ENCODE data around the gene ZNF667. TPM values are rescaled to one million over a fixed set of nuclear protein-coding genes. Genes with fewer than 3 reads are reported as not detected.

The ZNF667 gene
- not detected in 2 replicates for total RNA-seq (2014; rRNA removed; shearing (Covaris generic); ENCODE audit: low replicate concordance)

DNA sequence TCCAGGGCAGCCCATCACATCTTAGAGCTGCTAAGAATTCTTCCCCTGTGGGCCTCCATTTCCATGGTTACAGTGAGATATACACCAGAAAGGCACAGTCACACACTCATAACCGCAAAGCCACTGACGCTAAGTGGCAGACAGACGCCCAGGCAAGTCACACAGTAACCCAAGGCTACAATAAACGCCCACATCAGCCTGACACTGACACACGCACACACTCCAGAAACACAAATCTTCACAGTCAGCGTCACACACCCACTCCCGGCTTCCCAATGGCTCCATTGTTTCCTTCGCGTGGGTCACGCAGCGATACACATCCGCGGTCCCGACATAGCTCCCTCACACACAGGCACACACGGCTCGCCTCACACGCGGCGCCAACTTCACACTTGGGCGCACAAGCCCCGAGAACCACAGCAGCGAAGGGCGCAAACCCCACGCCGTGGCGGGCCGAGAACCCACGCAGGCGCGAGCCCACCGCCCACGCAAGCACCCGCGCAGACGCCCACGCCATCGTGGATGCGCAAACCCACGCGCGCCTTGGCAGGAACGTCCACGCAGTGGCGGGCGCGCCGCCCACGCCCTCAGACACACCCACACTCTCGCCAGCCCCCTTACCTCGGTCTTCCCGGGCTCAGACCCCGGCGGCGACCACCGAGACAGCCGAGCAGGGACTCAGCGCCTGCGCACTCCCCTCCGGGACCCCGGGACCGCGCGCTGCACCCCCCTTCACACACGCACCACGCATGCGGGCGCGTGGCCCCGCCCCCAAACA, at the start of gene ZNF667:
TSS of gene ZNF667 (minus strand) at position 695 of the 778 bp plus-strand sequence. CDS start 14,975 bp downstream, outside the sequence.
- in situ Hi-C loops (cut with HindIII; ENCODE audit: low pct_unique_long_range_greater_than_20kb, low sequenced_read_pairs), result no loop called here
- DNase-seq (ENCODE audit: low read depth), result no peak

DNA sequence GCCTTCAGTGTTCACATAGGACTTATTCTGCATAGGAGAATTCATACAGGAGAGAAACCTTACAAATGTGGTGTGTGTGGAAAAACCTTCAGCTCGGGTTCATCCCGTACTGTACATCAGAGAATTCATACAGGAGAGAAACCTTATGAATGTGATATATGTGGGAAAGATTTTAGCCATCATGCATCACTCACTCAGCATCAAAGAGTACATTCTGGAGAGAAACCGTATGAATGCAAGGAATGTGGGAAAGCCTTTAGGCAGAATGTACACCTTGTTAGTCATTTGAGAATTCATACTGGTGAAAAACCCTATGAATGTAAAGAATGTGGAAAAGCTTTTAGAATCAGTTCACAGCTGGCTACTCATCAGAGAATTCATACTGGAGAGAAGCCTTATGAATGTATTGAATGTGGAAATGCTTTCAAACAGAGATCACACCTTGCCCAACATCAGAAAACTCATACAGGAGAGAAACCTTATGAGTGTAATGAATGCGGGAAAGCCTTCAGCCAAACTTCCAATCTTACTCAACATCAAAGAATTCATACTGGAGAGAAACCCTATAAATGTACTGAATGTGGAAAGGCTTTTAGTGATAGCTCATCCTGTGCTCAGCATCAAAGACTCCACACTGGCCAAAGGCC, 48.2 kb upstream of the ZNF667 start:
- in situ Hi-C loops (cut with HindIII; ENCODE audit: low pct_unique_long_range_greater_than_20kb, low sequenced_read_pairs), result no loop called here
- no peak for DNase-seq (ENCODE audit: low read depth)

DNA sequence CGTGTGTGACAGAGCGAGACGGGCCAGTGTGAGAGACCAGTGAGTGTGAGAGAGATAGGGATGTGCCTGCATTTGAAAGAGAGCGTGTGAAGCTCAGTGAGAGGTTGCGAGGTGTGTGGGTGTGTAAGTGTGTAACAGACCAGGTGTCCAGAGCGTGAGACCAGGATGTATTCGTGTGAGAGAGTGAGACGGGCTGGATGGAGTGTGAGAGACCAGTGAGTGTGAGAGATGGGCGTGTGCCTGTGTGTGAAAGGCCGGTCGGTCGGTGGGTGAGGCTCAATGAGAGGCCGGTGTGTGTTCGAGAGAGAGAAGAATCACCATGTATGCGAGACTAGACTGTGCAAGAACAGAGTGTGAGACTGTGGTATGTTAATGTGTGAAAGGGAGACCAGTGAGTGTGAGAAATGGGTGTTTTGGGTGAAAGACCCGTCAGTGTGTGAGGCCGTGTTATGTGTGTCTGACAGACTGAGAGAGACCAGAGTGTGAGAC, 31.2 kb upstream of the ZNF667 start:
- DNase-seq (ENCODE audit: low read depth), result no peak
- in situ Hi-C loops (cut with HindIII; ENCODE audit: low pct_unique_long_range_greater_than_20kb, low sequenced_read_pairs), result no loop called here

DNA sequence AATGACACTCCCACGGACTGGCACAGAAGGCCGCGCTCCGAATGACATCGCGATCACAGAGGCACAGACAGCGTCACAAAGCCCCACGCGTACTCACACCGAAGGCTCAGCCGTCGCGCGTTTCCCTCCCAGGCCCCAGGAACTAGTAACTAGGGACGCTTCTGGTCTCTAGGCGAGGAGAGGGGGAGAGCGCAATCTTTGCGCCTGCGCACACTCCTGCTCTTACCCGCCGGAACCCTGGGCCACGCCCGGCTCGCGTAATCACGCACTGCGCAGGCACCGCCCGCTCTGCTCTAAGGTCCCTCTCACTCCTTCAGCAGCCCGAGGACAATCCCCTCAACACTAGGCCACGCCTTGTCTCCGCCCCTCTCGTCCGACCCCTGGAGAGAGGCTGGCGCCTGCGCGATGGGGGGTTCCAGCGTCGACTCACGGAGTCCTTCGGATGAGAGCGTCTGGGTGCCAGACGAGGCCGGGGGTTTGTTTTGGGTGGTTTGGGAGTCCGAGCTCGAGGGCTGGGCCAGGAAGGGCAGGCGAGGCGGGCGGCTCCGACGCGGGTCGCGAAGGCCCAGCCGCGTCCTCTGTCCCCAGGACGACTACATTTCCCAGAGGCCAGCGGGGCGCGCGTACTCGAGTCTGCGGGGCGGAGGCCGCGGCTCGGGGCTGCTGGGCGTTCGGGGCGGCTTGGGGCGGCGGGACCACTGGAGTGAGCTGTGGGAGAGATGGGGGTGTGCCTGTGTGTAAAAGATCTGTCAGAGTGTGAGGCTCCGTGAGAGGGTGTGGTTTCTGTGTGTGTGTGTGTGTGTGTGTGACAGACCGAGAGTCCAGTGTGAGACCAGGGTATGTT, 30.5 kb upstream of the ZNF667 start, which contains the start of gene ZNF471:
TSS of gene ZNF471 (plus strand) at position 410 of the 844 bp plus-strand sequence. CDS start 3,717 bp downstream, outside the sequence.
- DNase-seq (ENCODE audit: low read depth), result no peak
- in situ Hi-C loops (cut with HindIII; ENCODE audit: low pct_unique_long_range_greater_than_20kb, low sequenced_read_pairs), result no loop called here

DNA sequence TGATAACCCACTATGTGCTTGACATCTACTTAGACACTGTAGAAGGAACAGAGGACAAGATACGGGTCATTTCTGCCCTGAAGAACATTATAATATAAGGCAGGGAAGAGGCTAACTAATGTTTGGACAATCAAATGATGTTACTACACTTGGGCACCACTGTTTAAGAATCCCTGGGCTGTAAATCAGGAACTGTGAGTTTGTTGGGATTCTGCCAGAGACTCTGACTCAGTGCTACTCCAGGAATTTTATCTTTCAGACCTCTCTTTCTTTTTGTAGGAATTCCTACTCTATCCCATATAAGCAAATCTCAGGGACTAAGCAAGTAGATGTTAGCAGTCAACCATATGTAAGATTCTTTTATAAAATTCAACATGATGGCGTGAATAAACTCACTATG, 27.4 kb upstream of the ZNF667 start:
- in situ Hi-C loops (cut with HindIII; ENCODE audit: low pct_unique_long_range_greater_than_20kb, low sequenced_read_pairs), result no loop called here
- no peak for DNase-seq (ENCODE audit: low read depth)

DNA sequence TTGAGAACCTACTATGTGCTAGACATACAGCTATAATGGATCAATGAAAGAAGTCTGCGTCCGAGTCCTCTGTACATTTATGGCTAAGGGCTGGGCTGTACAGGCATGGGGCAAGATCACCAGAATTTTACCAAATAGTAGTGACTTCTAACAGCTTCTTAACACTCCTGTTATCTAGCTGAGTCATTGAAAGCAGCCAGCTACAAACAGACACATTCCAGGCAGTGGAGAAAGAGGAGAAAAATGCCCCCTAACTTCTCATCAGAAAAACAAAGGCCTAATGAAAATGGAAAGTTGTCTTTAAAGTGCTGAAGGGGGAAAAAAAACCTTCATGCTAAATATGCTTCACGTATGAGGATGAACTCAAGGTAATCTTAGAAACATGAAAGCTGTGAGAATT, 14.3 kb upstream of the ZNF667 start:
- in situ Hi-C loops (cut with HindIII; ENCODE audit: low pct_unique_long_range_greater_than_20kb, low sequenced_read_pairs), result no loop called here
- DNase-seq (ENCODE audit: low read depth), result no peak

DNA sequence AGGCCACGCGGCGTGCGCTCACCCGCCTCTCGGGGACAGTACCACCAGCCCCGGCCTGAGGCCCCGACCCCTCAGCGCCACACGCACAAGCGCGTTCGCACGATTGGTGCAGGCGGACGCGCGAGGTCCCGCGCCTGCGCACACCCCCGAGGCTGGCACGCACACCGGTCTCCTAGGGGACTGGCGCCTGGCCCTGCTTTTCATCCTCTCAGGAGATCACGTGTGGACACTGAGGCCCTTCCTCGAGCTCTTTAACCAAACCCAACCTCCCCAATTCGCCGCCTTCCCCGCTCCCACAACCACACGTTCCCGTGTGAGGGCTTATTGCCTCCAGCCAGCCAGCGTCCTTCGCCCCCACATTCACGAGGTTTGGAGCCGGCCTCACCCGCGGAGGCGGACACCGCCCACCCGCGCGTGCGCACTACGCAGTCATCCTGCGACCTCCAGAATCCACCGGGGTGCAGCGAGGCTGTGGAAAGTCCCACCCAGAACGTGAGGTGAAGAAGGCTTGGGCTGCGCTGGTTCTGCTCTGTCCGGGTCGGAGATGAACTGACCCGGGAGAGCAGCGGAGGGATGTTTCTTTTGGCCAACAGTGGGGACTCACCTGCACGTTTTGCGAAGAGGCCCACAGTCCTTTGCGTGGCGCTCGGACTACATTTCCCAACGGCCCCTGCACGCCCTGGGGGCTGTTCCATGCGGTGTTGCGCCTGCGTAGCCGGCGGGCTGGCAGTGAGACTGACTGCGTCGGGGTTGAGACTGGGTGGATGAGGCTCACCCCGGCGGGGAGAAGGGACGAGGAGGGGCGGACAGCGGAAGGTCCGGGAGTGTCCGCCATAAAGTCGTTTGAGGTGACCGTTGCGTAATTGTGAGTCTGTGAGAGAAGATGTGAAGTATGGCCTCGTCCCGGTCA, 539 bp upstream of the ZNF667 start:
- in situ Hi-C loops (cut with HindIII; ENCODE audit: low pct_unique_long_range_greater_than_20kb, low sequenced_read_pairs), result no loop called here
- no peak for DNase-seq (ENCODE audit: low read depth)

DNA sequence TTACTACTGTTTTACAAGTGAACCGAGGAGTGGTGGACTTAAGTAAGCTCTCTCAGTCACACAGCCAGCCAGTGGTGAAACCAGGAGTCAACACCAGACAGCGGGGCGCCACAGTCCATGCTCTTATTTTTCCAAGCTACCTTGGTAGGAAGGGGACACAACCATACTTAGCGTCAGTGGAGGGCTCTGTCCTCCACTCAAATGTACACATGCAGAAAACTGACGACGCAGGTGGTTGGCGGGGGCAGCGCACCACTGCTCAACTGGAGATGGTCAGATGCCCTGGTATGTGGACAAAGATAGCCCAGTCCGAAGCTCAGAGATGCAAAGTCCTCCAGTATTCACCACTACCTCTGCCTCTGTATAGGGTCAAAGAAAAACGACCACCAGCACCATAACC, 1.1 kb downstream of the ZNF667 start:
- in situ Hi-C loops (cut with HindIII; ENCODE audit: low pct_unique_long_range_greater_than_20kb, low sequenced_read_pairs), result no loop called here
- DNase-seq (ENCODE audit: low read depth), result no peak

DNA sequence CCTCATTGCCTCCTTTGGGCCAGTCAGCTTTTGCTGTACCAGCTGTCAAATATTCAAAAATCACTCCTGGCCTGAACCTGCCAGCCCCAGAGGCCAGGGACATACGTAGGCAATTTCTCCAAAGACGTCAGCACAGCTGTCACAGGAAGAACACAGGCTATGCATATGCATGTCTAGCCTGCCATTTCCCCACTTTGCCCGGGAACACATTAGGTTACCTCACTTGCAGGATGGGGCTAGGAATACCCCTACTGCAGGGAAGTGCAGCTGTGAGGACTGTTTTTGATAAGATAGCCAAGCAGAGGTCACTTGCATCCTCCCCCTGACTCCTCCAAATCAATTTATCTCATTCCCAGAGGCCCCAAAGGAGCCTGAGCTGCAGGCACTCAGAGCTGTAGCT, 2.8 kb downstream of the ZNF667 start:
- in situ Hi-C loops (cut with HindIII; ENCODE audit: low pct_unique_long_range_greater_than_20kb, low sequenced_read_pairs), result no loop called here
- DNase-seq (ENCODE audit: low read depth), result no peak

DNA sequence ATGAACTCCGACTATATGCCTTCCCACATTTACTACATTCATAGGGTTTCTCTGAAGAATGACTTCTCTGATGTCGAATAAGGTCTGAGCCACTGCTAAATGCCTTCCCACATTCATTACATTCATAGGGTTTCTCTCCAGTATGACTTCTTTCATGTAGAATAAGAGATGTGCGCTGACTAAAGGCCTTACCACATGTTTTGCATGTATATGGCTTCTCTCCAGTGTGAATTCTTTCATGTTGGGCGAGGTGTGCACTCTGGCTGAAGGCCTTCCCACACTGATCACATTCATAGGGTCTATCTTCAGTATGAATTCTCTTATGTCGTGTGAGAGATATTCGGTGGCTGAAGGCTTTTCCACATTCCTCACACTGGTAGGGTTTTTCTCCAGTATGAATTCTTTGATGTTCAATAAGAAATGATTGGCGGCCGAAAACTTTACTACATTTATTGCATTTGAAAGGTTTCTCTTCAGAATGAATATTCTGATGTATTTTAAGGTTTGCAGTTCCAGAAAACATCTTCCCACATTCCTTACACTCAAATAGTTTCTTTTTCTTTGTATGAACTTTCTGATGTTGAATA, 35.8 kb downstream of the ZNF667 start:
- no peak for DNase-seq (ENCODE audit: low read depth)
- in situ Hi-C loops (cut with HindIII; ENCODE audit: low pct_unique_long_range_greater_than_20kb, low sequenced_read_pairs), result no loop called here

DNA sequence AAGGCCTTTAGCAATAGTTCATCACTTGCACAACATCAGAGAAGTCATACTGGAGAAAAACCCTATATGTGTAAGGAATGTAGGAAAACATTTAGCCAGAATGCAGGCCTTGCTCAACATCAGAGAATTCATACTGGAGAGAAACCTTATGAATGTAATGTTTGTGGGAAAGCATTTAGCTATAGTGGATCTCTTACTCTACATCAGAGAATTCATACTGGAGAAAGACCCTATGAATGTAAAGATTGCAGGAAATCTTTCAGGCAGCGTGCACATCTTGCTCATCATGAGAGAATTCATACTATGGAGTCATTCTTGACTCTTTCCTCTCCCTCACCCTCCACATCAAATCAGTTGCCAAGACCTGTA, 53.2 kb downstream of the ZNF667 start:
- DNase-seq (ENCODE audit: low read depth), result peak; percentile 32
- in situ Hi-C loops (cut with HindIII; ENCODE audit: low pct_unique_long_range_greater_than_20kb, low sequenced_read_pairs), result no loop called here

DNA sequence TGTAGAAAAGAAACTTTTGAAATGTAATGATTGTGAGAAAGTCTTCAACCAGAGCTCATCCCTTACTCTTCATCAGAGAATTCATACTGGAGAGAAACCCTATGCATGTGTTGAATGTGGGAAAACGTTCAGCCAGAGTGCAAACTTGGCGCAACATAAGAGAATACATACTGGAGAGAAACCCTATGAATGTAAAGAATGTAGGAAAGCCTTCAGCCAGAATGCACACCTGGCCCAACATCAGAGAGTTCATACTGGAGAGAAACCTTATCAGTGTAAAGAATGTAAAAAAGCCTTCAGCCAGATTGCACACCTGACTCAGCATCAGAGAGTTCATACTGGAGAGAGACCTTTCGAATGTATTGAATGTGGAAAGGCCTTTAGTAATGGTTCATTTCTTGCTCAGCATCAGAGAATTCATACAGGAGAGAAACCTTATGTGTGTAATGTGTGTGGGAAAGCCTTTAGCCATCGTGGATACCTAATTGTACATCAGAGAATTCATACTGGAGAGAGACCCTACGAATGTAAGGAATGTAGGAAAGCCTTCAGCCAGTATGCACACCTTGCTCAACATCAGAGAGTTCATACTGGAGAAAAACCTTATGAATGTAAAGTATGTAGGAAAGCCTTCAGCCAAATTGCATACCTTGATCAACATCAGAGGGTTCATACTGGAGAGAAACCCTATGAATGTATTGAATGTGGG, 53.7 kb downstream of the ZNF667 start:
- peak; percentile 10 for DNase-seq (ENCODE audit: low read depth)
- in situ Hi-C loops (cut with HindIII; ENCODE audit: low pct_unique_long_range_greater_than_20kb, low sequenced_read_pairs), result no loop called here

DNA sequence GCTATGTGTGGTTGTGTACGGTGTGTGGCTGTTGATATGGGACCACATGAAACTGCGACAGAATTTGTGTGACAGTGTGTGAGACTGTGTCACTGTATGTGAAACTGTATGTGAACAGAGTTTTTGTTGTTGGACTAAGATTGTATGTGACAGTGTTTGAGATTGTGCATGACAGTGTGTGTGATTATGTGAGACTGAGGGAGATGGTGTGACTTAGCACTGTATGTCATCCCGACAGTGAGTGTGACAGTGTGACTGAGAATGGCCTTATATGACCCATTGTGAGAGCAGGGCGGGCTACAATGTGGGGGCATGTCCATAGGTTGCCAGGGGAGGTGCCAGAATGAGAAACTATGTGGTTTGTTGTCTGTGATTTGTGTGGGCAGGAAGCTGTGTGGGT, 72.1 kb downstream of the ZNF667 start:
- in situ Hi-C loops (cut with HindIII; ENCODE audit: low pct_unique_long_range_greater_than_20kb, low sequenced_read_pairs), result no loop called here
- DNase-seq (ENCODE audit: low read depth), result no peak

DNA sequence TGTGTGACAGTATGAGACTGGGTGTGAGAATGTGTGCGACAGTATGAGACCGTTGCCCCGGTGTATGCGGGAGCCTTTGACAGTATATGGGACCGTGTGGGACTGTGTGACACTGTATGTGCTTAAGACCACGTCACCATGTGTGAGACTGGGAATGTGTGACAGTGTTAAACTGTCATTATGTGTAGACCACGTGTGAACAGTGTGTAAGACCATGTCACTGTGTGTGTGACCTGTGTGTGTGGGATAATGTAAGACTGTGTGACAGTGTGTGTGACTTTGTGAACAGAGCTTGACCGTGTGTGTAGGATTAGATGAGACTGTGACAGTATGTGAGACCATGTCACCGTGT, 72.5 kb downstream of the ZNF667 start:
- in situ Hi-C loops (cut with HindIII; ENCODE audit: low pct_unique_long_range_greater_than_20kb, low sequenced_read_pairs), result no loop called here
- DNase-seq (ENCODE audit: low read depth), result no peak

DNA sequence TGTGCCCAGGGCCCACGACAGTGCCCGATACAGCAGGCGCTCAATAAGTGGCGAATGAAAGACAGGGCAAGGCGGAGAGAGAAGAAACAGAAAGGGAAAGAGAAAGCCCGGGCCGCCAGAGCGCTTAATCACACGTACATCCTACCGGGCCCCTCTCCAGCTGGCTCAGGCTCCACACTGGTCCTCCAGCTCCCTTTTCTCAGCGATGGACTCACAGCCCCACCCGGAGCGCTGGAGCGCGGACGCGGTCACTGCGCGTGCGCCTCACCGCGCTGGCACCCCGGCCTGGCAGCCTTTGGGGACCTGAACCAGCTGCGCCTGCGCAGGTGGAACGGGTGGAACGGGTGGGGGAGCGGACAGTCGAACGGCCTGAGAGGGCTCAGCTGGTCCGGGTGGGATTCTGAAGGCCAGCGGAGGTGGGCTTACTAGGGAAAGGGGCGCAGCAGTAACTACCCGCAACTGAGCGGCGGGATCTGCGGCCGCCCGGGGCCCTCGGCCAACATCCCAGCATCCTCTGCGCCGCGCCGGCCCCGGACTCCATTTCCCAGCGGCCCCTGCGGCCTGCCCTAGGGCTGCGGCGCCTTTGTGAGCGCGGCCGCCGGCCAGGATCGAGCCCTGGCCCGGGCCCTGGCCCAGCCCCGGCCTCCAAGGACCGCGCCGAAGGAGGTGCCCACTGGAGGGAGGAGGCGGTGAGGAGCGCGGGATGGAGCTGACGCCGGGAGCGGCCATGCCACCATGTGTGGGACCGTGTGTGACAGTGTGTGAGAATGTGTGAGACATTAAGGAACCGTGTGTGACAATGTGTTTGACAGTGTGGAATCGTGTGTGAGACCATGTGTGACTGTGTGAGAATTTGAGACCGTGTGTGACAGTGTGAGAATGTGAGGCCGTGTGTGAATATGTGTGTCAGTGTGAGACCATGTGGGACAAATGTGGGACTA, 73.1 kb downstream of the ZNF667 start, which contains the start of gene ZNF583:
TSS of gene ZNF583 (plus strand) at position 569 of the 941 bp plus-strand sequence. CDS start 2,783 bp downstream, outside the sequence.
- in situ Hi-C loops (cut with HindIII; ENCODE audit: low pct_unique_long_range_greater_than_20kb, low sequenced_read_pairs), result no loop called here
- peak; percentile 94 for DNase-seq (ENCODE audit: low read depth)

DNA sequence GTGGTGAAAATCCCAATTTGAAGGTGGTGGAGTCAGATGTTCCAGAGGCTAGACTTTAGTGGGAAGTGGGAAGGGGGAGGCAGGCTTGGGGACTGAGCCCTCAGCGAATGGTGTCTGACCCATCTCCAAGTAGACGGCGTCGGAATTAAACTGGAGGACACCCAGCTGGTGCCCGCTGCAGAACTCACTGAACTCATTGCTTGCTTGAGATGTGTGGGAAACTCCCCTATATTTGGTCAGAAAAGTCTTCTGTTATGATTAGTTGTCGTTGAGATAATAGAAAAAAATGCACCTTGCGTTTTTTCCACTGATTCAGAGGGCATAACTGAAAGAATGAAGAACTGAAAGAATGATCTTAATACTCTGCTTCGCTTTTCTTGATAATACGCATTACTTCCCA, 73.9 kb downstream of the ZNF667 start:
- DNase-seq (ENCODE audit: low read depth), result no peak

More for the DNA sequence above, 73.9 kb downstream of the ZNF667 start:
- in situ Hi-C loops (cut with HindIII; ENCODE audit: low pct_unique_long_range_greater_than_20kb, low sequenced_read_pairs), result no loop called here

All from Caki2 (cell line).